ENCODE results near the gene KIF26A.

DNA sequence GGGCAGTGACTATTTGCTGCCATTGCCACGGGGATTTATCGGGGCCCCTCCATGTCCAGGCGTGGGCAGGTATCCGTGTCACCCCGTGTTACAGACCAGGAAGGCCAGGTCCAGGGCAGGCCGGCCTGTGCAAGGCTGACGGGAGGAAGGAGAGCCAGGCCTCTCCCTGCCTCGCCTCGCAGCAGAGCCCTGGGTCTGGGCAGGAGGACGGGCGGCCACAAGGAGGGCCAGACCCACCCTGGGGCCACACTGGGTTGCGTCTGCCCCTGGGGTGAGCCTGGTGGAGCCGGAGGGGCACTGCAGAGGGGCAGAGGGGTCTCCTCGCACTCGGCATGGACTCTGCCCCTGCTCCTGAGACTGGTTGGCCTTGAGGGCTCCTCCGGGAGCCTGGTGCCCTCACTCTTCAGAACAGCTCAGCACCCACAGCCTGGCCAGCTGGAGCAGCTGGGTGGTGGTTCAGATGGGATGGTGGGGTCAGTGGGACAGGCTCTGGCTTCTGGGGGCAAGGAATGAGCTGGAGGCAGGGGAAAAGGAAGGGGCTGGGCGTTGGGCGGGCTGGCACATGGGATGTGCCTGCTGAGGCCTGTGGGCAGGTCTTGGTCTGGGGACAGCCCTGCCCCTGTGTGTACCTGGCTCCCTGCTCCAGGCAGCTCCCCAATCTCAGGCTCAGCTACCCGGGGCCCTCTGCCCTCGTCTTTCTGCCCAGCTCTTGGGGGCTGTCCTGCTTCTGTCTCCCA lies 53.9 kb downstream of the KIF26A start:
- TF ChIP-seq, protein P1, sequence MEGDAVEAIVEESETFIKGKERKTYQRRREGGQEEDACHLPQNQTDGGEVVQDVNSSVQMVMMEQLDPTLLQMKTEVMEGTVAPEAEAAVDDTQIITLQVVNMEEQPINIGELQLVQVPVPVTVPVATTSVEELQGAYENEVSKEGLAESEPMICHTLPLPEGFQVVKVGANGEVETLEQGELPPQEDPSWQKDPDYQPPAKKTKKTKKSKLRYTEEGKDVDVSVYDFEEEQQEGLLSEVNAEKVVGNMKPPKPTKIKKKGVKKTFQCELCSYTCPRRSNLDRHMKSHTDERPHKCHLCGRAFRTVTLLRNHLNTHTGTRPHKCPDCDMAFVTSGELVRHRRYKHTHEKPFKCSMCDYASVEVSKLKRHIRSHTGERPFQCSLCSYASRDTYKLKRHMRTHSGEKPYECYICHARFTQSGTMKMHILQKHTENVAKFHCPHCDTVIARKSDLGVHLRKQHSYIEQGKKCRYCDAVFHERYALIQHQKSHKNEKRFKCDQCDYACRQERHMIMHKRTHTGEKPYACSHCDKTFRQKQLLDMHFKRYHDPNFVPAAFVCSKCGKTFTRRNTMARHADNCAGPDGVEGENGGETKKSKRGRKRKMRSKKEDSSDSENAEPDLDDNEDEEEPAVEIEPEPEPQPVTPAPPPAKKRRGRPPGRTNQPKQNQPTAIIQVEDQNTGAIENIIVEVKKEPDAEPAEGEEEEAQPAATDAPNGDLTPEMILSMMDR (IDR thresholded peaks at IDR 0.05; ENCODE audit: poor library complexity): no peak
- TF ChIP-seq EZH2 (IDR thresholded peaks at IDR 0.05; ENCODE audit: borderline replicate concordance): no peak
- TF ChIP-seq EZH2phosphoT487 (IDR thresholded peaks at IDR 0.05; ENCODE audit: low read depth, severe bottlenecking, unreplicated experiment): no peak

Measured in hepatocyte (in vitro differentiated cells).